HG02943 (cell line): Measurements from ENCODE around the gene GRWD1.
"Not testable (repeated sequence)": the region's sequence is repeated elsewhere in the genome, so short reads cannot be mapped to it uniquely, and the experiment has no call there.

Experiments used
- ATAC-seq: cut with Tn5 transposase; IDR thresholded peaks from one replicate; pipeline ENCODE4 v1.9.1; 2021; ENCODE audit warnings: mild to moderate bottlenecking, low read depth, moderate library complexity; ENCODE audit not compliant: unreplicated experiment

The GRWD1 gene

DNA sequence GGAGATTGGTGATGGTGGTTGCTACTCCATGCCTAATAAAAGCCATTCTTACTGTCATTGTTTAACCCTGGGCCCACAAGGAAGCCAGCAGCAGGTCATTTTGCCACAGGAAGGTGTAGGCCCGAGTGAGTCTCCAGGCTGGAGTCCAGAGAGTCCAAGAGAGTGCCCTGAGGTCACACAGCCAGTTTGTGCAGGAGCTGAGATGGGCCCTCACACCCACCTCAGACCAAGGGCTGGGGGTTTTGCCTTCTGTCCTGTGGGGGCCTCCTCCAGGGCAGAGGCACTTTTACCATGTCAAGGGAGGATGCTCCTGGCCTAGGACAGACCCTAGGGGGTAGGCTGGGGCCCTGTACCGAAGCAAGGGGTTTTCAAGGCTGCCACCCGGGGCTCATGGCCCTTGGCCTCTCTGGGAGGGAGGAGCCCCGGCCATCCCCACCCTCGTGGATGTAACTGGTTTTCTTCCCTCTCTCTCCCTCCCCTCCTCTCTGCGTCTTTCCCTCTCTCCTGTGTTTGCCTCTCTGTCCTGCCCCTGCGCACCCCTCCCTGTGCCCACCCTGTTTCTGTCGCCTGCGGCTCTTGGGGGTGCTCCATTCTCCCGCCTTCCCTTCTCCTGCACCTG, 31.4 kb downstream of the GRWD1 start:
- no peak for ATAC-seq

DNA sequence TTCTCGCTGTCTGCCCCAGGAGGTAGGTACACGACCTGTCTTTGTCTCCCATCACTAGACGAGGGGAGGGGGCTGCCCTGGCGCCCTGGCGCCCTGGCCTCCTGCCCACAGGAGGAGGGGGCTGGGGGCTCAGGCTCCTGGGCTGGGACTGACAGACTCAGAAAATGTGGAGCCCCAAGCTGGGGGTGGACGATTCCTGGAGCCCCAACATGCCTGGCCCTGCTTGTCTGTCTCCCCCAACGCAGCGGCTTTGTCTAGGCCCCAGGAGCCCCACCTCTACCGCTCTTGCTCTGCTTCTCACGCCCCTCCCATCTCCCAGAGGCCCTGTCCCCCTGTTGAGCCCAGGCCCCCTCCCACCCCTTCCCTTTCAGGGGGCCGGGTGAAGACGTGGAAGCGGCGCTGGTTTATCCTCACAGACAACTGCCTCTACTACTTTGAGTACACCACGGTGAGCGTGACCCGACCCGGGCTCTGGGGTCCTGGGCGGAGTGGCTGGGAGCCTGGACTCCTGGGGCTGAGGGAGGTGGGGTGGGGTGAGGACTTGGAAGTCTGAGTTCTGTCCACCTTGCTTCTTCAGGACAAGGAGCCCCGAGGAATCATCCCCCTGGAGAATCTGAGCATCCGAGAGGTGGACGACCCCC, 32.0 kb downstream of the GRWD1 start:
- no peak for ATAC-seq

DNA sequence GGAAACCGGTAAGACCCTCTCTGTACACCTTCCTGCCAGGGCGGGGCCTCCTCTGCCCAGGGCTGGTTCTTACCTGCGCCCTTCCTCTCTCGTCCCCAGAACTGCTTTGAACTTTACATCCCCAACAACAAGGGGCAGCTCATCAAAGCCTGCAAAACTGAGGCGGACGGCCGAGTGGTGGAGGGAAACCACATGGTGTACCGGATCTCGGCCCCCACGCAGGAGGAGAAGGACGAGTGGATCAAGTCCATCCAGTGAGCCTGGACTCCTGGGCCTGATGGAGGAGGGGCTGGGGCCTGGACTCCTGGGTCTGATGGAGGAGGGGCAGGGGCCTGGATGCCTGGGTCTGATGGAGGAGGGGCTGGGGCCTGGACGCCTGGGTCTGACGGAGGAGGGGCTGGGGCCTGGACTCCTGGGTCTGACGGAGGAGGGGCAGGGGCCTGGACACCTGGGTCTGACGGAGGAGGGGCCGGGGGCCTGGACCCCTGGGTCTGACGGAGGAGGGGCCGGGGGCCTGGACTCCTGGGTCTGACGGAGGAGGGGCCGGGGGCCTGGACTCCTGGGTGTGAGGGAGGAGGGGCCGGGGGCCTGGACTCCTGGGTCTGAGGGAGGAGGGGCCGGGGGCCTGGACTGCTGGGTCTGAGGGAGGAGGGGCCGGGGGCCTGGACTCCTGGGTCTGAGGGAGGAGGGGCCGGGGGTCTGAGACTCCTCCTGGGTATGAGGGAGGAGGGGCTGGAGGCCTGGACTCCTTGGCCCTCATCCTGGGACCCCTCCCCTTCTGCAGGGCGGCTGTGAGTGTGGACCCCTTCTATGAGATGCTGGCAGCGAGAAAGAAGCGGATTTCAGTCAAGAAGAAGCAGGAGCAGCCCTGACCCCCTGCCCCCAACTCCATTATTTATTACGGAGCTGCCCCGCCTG, 32.8 kb downstream of the GRWD1 start:
- no peak for ATAC-seq

DNA sequence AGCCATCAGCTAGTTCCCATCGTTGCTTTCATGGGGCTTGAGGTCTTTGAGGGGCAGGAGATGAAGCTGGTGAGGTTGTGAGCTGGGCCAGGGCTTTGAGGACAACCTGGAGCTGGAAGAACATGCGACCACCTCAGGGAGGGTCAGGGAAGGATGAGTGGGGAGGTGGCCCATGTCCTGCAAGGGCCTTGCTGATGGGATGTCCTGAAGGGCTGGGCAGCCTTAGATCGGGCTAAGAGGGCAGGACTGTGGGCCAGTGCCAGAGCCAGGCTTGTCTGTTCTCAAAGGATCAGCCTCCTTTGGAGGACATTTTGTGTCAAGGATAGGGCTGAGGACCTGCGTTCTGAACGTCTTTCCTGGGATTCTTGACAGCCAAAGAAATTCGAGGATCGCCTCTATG, 33.9 kb downstream of the GRWD1 start:
- ATAC-seq: no peak

DNA sequence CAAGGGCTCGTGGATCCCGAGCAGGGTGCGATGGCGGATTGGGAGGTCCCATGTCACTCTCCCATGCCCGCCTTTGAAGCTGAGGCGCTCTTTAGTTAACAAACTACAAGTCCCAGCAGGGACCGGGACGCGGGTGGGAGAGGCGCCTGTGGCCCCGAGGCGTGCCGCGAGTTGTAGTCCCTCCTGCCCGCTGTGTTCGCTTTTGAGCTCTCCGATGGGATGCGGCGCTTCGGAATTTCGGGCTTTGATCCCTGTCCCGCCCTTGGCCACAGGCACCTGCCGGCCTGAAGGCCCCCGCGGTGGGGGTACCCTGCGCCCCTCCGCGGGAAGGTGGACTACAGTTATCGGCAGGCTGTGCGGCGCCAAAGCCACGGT, 34.4 kb downstream of the GRWD1 start:
- no peak for ATAC-seq

DNA sequence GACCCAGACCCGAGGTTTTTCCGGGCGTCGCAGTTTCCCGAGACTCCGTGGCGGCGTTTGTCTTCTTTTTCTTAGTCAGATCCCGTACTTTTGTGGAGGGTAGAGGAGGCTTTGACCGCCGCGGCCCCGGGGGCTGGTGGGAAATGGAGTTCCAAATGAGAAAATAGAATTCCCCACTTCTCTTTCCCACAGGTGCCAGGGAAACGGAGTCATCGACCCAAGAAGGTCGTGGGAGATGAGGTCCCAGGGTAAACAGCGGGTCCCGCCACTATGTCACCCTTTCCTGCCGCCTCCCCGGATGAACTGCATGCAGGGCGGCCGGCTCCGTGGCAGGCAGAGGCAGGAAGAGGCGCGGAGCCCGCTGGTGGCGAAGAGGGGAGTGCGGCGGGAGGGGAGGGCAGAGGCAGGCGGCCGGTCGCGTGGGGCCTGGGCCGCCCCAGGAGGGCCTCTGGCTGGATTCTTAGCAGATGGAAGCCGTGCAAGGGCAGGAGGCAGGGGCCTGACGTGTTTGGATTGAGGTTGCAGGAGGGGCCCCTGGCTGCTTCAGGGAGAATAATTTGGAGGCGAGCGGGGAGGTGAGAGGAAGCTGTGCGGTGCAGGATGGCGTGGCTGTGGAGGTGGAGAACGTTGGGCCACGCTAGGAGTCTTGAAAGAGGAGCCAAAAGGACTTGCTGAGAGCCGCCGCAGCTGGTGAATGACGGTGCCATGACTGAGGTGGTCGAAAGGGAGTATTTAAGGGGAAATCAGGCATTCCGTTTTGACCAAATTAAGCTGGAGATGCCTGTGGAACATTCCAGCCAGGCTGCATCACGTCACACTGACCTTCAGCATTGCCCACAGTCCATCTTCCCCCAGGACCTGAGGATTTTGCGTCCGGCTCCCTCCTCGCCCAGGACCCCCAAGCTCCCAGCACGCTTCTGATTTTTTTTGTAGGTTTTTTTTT, 35.0 kb downstream of the GRWD1 start:
- no peak for ATAC-seq

DNA sequence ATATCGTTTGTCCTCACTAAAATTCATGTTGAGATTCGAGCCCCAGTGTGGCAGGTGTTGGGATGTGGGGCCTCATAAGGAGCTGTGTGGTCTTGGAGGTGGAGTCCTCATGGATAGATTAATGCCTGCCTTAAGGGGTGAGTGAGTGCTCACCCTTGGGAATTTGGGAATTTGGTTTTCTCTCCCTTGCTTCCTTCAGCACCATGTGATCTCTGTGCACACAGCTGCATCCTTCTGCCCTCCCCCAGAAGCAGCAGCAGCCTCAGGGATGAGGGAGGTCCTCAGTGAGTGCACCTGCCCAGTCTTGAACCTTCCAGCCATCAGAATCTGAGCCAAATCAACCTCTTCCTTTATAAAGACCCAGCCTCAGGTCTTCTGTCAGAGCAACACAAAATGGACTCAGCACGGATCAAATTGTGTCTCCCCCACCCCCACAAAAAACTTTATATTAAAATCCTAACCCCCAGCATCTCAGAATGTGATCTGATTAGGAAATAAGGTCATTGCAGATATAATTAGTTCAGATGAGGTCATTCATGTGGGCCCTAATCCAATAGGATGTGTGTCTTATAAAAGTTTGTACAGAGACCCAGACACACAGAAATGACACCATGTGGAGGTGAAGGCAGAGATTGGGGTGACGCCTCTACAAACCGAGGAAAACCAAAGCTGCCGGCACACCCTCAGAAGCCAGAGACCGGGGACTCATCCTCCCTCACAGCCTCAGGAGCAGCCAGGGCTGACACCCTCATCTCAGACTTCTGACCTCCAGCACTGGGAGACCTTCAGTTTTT, 36.3 kb downstream of the GRWD1 start:
- no peak for ATAC-seq

DNA sequence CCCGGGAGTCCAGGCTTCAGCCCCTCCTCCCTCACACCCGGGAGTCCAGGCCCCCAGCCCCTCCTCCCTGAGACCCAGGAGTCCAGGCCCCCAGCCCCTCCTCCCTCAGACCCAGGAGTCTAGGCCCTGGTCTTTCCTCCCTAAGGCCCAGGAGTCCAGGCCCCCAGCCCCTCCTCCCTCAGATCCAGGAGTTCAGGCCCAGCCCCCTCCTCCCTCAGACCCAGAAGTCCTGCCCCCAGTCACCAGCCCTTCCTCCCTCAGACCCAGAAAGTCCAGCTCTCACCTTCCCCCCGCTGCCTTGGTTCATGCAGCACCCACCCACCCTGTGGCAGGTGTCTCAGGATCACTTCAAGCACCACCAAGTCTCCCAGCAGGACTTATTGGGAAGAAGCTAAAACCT, 37.5 kb downstream of the GRWD1 start:
- ATAC-seq: no peak

DNA sequence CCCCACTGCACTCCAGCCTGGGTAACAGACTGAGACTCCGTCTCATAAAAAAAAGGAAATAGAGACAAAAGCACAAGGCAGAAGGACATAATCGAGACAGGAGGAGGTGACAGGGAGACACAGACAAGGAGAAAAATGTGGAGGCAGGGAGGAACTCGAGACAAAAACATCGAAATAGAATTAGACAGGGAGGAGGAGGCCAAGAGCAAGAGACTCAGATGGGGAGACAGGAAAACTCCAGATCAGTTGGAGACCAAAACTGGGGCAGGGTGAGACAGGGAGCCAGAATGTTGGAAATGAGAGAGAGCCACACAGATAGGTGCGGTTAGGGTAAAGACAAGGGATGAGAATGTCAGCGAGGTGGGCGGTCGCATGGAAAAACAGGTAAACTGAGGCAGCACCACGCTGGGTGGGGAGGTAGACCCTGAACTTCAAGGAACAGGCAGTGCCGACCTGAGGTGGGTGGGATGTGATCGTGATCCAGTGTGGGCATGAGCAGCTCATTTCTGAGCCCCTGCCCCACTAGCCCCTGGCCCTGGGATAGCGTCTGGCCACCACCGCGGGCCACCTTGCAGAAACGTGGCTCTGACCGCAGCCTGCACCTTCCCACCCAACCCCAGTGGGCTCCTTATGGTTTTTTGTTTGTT, 38.6 kb downstream of the GRWD1 start:
- ATAC-seq: no peak

DNA sequence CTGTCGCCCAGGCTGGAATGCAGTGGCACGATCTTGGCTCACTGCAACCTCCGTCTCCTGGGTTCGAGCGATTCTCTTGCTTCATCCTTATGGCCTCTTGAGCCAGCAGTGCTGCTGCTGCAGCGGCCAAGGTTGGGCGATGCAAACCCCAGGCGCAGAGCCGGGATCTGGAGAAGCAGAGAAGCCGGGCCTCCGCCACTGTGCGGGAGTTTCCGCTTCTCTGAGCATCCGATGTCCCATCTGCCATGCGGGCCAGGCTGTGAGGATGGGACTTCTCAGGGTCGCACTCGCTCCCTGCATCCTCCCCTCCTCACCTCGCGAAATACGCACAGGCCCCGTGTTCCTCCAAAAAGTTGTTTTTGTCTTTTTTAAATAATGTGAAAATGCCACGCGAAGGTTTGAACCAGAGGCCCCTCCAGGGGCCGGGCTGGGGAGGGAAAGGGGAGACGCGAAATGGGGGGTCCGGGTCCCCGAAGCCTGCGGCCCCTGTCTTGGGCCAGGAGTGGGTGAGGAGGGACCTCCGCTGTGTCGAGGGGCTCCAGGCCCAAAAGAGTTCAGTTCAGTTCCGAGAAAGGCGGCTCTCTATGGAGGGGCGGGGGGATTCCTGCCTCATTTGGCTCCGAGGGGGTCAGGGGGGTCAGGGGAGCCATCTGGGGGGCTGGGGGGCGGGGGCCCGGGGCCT, 39.3 kb downstream of the GRWD1 start:
- ATAC-seq: no peak

DNA sequence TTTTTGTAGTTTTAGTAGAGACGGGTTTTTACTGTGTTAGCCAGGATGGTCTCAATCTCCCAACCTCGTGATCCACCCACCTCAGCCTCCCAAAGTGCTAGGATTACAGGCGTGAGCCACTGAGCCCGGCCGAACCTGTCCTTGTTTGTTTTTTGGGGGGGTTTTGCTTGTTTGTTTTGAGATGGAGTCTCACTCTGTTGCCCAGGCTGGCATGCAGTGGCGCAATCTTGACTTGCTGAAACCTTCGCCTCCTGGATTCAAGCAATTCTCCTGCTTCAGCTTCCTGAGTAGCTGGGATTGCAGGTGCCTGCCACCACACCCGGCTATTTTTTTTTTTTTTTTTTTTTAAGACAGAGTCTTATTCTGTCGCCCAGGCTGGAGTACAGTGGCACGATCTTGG, 40.9 kb downstream of the GRWD1 start:
- ATAC-seq: not testable (repeated sequence)

DNA sequence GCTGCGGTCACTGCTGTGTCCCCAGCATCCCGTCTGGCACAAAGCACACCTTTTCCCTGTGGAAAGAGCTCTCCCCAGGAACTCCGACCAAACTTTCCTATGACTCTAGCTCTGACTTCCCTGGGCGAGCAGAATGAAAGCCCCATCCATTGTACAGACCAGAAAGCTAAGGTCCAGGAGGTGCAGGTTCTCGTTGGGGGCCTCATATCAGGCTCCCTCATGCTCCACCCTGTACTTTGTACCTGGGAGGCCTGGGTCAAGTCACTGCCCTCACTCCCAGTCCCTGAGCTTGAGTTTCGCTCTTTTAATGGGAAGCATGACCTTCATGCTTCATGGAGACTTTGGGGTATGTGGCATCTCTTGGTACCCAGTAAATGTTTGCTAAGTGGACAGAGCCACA, 41.8 kb downstream of the GRWD1 start:
- ATAC-seq: no peak

DNA sequence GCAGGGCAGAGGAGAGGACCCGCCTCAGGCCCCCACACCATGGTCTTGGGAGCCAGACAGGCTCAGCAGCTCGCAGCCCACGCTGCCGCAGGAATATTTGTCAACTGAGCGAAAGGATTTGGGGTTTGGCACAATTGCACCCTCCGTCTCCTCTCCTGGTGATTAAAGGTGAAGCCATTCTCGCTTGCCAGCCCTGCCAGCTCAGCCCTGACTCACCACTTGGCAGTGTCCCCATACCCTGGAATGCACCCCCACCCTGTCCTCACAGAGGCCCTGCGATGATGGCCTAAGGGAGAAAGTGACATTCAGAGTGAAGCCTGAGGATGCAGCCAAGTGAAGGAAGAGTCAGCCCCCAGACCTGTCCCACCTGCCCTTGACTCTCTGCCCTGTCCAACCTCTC, 42.2 kb downstream of the GRWD1 start:
- ATAC-seq: no peak

DNA sequence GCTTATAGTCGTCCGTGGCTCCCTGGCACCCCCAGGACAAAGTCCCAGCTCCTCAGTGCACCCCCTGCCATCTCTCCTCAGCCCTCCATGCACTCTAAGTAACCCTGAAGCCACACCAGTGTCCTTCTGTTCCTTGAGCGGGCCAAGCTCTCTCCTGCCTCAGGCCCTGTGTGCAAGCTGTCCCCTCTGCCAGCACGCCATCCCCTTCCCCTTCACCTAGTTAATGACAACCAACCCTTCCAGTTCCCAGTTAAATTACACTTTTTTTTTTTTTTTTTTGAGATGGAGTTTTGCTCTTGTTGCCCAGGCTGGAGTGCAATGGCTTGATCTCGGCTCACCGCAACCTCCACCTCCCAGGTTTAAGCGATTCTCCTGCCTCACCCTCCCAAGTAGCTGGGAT, 42.7 kb downstream of the GRWD1 start:
- ATAC-seq: not testable (repeated sequence)

DNA sequence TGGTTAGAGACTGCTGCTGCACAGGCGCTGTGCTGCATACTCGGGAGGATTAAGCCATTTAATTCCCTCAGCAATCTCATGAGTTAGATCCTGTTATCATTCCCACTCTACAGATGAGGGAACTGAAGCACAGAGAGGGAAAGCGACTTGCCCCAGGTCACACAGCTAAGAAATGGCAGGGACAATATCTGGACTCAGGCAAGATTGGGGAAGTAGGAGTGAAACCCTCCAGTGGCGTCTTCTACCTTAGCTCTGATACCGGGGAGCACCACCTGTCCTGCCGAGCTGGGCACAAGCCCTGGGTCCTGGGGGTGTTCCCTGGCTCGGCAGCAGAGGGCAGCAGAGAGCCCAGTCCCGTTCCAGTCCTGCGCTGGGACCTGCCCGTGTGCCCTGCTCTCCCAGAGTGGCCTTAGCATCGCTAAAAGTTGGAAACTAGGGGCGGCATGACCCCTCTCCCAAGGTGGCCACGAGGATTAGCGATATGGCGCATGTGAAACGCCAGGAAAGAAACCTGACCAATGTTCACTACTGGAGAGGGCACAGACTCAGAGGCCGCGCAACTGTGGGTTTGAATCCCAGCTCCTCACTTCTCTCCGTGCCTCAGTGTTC, 43.9 kb downstream of the GRWD1 start:
- no peak for ATAC-seq

DNA sequence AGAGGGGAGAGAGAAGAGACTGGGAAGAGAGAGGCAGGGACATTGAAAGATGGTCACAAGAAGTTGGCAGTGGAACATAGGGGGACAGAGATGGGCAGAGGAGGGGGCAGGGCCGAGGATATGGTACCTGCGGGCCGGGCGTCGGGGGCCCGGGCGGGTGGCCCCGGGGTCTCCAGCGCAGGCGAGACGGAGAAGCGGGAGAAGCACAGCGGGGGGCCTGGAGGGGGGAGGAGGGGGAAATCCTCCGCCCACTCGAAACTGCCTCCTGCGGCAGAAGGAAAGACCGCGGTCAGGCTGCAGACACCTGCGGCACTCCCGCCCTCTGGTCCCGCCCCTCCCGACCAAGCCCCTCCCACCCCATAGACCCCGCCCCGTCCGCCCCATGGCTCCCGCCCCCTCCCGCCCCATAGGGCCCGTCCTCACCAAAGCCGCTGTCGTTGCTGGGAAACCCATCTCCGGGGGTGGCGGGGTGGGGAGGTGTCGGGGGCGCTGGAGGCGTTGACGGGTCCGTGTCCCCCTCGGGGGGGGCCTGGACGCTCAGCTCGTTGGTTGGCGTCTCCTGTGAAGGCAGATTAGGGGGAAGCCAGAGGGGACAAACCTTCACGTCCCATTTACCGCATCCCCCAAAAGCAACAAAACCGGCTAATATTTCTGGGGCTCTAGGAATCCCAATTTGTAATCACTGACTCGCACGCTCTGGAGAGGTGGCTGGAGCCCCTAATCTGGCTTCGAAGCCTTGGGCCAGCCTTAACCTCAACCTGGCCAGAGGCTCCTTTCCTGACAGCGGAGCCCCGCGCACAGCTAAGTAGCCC, 45.4 kb downstream of the GRWD1 start:
- ATAC-seq: no peak

DNA sequence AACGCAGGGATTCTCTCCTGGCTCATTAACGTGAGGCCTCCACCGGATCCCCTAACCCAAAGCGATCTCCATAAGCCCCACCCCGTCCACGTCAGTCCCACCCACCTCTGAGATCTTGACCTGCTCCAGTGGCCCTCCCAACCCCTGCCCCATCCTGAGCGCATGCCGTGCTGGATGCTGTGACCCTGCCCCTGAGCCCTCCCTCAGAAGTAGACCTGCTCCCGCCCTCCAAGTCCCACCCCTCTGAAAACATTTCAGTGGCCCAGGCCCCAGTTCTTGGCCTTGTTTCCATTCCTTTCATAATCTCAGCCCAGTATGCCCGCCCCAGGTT, 46.0 kb downstream of the GRWD1 start:
- no peak for ATAC-seq
